DOHH2 (cell line): ENCODE results near the gene USP9X.
"Not testable (repeated sequence)": the region's sequence is repeated elsewhere in the genome, so short reads cannot be mapped to it uniquely, and the experiment has no call there.

Experiments
- H3F3A ChIP-seq: fragments of 200-600 bp; sonication (generic), shearing (Covaris generic); 2 replicates; pipeline ENCODE4 v1.6.0; 2016; ENCODE audit warnings: antibody characterized with exemption, mild to moderate bottlenecking; ENCODE audit not compliant: control insufficient read depth, insufficient read depth
- H3K27ac ChIP-seq: fragments of 200-600 bp; sonication (generic); 2 replicates; pipeline ENCODE4 v1.5.1; 2014; ENCODE audit warnings: low read depth, mild to moderate bottlenecking, low read length, moderate library complexity
- H3K27me3 ChIP-seq: fragments of 200-600 bp; sonication (generic); 2 replicates; pipeline ENCODE4 v1.6.1; 2014; ENCODE audit warnings: mild to moderate bottlenecking, low read length, mixed read lengths; ENCODE audit not compliant: control insufficient read depth
- H3K36me3 ChIP-seq: fragments of 200-600 bp; sonication (generic); 2 replicates; pipeline ENCODE4 v1.6.1; 2014; ENCODE audit warnings: mild to moderate bottlenecking, low read length, moderate library complexity, mixed read lengths; ENCODE audit not compliant: control insufficient read depth
- H3K4me1 ChIP-seq: fragments of 200-600 bp; sonication (generic); 2 replicates; pipeline ENCODE4 v1.6.1; 2014; ENCODE audit warnings: mild to moderate bottlenecking, low read length, mixed read lengths; ENCODE audit not compliant: control insufficient read depth
- H3K4me2 ChIP-seq: fragments of 200-600 bp; sonication (generic); 2 replicates; pipeline ENCODE4 v1.6.0; 2014; ENCODE audit warnings: mild to moderate bottlenecking, low read length, moderate library complexity
- H3K4me3 ChIP-seq: fragments of 200-600 bp; sonication (generic); 2 replicates; pipeline ENCODE4 v1.5.1; 2014; ENCODE audit warnings: mild to moderate bottlenecking, low read length, mixed read lengths
- H3K79me2 ChIP-seq: fragments of 200-600 bp; sonication (generic); 2 replicates; pipeline ENCODE4 v1.6.1; 2014; ENCODE audit warnings: mild to moderate bottlenecking, low read length, mixed read lengths; ENCODE audit not compliant: control insufficient read depth
- H3K9me2 ChIP-seq: fragments of 200-600 bp; sonication (generic); replicated peaks from 2 replicates; pipeline ENCODE4 v1.6.1; 2014; ENCODE audit warnings: mild to moderate bottlenecking, low read length, mixed read lengths; ENCODE audit not compliant: control insufficient read depth
- H3K9me3 ChIP-seq: fragments of 200-600 bp; sonication (generic); 2 replicates; pipeline ENCODE4 v1.6.1; 2014; ENCODE audit warnings: antibody characterized with exemption, low read length, mixed read lengths; ENCODE audit not compliant: control insufficient read depth, insufficient read depth
- H4K20me1 ChIP-seq: fragments of 200-600 bp; sonication (generic); 2 replicates; pipeline ENCODE4 v1.6.0; 2014; ENCODE audit warnings: low read depth, mild to moderate bottlenecking, antibody characterized with exemption, low read length, moderate library complexity; ENCODE audit not compliant: control insufficient read depth, insufficient read depth
- EZH2phosphoT487 ChIP-seq: fragments of 200-600 bp; sonication (generic); IDR thresholded peaks from 2 replicates; pipeline ENCODE4 v1.6.1; 2017; ENCODE audit warnings: borderline replicate concordance, mild to moderate bottlenecking, antibody characterized with exemption, low read length, moderate library complexity, mixed read lengths
- TF ChIP-seq, protein P1 (sequence below): fragments of 200-600 bp; sonication (generic); IDR thresholded peaks from one replicate; pipeline ENCODE4 v1.5.1; 2014; ENCODE audit warnings: antibody characterized with exemption, mild to moderate bottlenecking, low read depth, low read length; ENCODE audit not compliant: poor library complexity, severe bottlenecking

Gene USP9X

GRCh38 chrX:41275661-41276609 lies 190.7 kb downstream of the USP9X start:
- peak overlapping the region; percentile 92 for H3K4me2 ChIP-seq
- TF ChIP-seq, protein P1, sequence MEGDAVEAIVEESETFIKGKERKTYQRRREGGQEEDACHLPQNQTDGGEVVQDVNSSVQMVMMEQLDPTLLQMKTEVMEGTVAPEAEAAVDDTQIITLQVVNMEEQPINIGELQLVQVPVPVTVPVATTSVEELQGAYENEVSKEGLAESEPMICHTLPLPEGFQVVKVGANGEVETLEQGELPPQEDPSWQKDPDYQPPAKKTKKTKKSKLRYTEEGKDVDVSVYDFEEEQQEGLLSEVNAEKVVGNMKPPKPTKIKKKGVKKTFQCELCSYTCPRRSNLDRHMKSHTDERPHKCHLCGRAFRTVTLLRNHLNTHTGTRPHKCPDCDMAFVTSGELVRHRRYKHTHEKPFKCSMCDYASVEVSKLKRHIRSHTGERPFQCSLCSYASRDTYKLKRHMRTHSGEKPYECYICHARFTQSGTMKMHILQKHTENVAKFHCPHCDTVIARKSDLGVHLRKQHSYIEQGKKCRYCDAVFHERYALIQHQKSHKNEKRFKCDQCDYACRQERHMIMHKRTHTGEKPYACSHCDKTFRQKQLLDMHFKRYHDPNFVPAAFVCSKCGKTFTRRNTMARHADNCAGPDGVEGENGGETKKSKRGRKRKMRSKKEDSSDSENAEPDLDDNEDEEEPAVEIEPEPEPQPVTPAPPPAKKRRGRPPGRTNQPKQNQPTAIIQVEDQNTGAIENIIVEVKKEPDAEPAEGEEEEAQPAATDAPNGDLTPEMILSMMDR: peak; percentile 45
- TF ChIP-seq EZH2phosphoT487: no peak
- no peaks in the 10 kb centered on the region for H3K36me3 ChIP-seq
- H3K4me3 ChIP-seq: peak overlapping the region; percentile 81
- H3K4me1 ChIP-seq: peaks cover 18% of the 10 kb centered on the region
- H4K20me1 ChIP-seq: no peaks in the 10 kb centered on the region
- H3K9me3 ChIP-seq: no peaks in the 10 kb centered on the region
- H3K9me2 ChIP-seq: no peaks in the 10 kb centered on the region
- H3F3A ChIP-seq: no peaks in the 10 kb centered on the region
- H3K27me3 ChIP-seq: no peaks in the 10 kb centered on the region
- no peaks in the 10 kb centered on the region for H3K79me2 ChIP-seq
- peak overlapping the region; percentile 37; the same call in 1 of the 2 replicates for H3K27ac ChIP-seq

GRCh38 chrX:41276661-41277506 lies 191.6 kb downstream of the USP9X start:
- TF ChIP-seq EZH2phosphoT487: no peak
- TF ChIP-seq, protein P1: no peak
- no peaks in the 10 kb centered on the region for H3K9me3 ChIP-seq
- H3K27me3 ChIP-seq: no peaks in the 10 kb centered on the region
- peaks cover 18% of the 10 kb centered on the region for H3K4me1 ChIP-seq
- no peaks in the 10 kb centered on the region for H3F3A ChIP-seq
- H3K9me2 ChIP-seq: no peaks in the 10 kb centered on the region
- peak overlapping the region; percentile 37; the same call in 1 of the 2 replicates for H3K27ac ChIP-seq
- no peaks in the 10 kb centered on the region for H3K36me3 ChIP-seq
- H3K79me2 ChIP-seq: no peaks in the 10 kb centered on the region
- peak overlapping the region; percentile 81 for H3K4me3 ChIP-seq
- H4K20me1 ChIP-seq: no peaks in the 10 kb centered on the region
- H3K4me2 ChIP-seq: peak overlapping the region; percentile 92

DNA sequence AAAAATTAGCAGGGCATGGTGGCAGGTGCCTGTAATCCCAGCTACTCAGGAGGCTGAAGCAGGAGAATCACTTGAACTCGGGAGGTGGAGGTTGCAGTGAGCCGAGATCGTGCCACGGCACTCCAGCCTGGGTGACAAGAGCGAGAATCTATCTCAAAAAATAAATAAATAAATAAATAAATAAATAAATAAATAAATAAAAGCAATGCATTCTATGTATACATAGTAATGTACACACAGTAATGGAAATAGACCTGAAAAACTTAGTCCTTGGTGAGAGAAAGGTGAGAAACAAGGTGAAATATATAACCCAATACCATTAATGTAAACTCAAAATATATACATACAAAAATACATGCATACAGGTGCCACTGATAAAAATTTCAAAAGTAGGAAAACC lies 197.1 kb downstream of the USP9X start:
- not testable (repeated sequence) for H3F3A ChIP-seq, H3K27ac ChIP-seq, H3K4me1 ChIP-seq, H3K27me3 ChIP-seq, H3K9me2 ChIP-seq, H3K79me2 ChIP-seq, H3K9me3 ChIP-seq, H4K20me1 ChIP-seq, H3K4me2 ChIP-seq, H3K36me3 ChIP-seq, H3K4me3 ChIP-seq

GRCh38 chrX:41285928-41286327 lies 200.7 kb downstream of the USP9X start:
- not testable (repeated sequence) for H3K4me2 ChIP-seq, H3K4me1 ChIP-seq, H3K79me2 ChIP-seq, H3K36me3 ChIP-seq, H4K20me1 ChIP-seq, H3K27ac ChIP-seq, H3K4me3 ChIP-seq, H3K9me3 ChIP-seq, H3K9me2 ChIP-seq, H3K27me3 ChIP-seq, H3F3A ChIP-seq
